Measurements from ENCODE around the gene TNPO2.
"Not testable (repeated sequence)": the region's sequence is repeated elsewhere in the genome, so short reads cannot be mapped to it uniquely, and the experiment has no call there.

Gene TNPO2

GRCh38 chr19:12736995-12737834, 13.5 kb upstream of the TNPO2 start, which contains the start of gene GET3:
Gene GET3, plus strand, starts transcription at chr19:12737497. Its CDS starts 9 bp downstream, at chr19:12737506.
- peak; percentile 96 to 97 for DNase-seq

DNA sequence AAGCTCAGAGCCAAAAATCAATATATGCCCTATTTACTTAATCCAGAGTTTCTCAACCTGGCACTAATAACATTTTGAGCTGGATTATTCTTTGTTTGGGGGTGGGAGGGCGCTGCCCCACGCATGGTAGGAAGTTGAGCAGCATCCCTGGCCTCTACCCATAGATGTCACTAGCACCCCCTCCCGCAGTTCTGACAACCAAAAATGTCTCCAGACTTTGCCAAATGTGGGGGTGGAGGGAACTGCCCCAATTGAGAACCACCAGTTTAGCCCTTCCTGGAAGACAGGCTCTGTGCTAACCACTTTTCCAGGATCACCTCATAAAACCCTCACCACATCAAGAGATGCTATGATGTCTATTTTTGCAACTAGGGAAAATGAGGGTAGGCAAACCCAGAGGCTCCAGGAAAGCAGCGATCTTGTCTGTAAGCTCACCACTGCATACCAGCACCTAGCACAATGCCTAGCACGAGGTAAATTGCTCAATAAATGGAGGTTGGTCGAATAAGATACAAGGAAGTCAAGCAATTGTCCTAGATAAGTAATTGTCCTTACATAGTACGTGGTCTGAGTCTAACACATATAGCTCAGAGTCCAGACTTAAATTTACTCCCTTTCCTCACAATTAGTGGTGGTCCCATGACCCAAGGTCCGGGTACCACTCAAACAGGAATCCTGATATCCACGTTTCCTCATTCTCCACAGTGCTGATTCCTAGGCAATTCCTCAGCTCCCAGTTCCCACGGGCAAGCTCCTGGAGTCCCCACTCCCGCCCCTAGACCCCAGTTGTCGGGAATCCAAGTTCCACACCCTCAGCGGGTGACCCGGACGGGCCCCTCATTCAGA, 9.9 kb upstream of the TNPO2 start:
- DNase-seq: peak; percentile 76 to 78

- no peak for DNase-seq
Measured at GRCh38 chr19:12731337-12731736, 7.6 kb upstream of the TNPO2 start.

- DNase-seq: peak; percentile 29 to 33
Measured at GRCh38 chr19:12730064-12730463, 6.3 kb upstream of the TNPO2 start.

DNA sequence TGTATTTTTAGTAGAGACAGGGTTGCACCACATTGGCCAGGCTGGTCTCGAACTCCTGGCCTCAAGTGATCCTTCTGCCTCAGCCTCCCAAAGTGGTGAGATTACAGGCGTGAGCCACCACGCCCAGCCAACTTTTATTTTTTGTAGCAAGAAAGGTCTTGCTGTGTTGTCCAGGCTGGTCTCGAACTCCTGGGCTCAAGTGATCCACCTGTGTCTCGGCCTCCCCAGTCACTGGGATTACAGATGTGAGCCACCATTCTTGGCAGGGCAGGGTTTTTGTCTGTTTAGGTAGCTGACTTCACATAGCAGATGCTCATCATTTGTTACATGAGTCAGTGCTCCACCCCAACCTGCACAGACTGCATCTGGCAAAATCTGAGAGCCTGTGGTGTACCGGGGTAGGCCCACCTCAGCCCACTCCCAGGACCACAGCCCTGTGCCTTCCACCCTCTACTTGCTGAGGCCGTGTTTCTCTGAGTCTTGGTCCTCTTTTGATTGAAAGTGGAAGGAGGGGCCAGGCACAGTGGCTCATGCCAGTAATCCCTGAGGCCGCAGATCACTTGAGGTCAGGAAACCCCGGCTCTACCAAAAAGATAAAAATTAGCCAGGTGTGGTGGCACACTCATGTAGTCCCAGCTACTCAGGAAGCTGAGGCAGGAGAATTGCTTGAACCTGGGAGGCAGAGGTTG, 4.2 kb upstream of the TNPO2 start:
- DNase-seq: no peak

DNA sequence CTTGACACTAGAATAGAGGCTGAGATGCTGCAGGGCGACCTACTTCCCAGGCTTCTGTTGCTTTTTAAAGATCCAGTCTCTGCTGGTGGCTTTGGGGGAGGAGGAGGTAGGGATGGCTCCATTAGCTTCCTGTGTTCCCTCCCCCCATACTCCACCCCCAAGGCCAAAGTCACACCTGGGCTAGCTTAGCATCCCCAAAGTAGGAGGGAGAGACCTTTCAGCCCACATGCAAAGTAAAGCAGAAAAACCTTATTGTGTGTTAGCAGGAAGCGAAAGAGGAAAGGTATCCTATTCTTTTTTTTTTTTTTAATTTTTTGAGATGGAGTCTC, 3.2 kb upstream of the TNPO2 start:
- DNase-seq: no peak

- DNase-seq: not testable (repeated sequence)
Measured at GRCh38 chr19:12725612-12726011, 1.9 kb upstream of the TNPO2 start.

DNA sequence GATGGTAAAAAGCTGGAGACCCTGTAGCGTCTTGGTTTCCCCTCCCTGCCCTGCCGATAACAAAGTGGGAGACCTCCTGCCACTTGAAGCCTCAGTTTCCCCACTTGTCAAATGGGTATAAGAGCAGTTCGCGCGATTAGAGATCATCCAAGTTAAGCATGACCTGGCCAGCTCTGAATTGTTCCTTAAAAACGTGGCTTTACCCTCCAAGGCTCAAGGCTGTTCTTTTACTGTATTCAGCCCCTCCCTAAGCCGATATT, 421 bp downstream of the TNPO2 start:
- DNase-seq: no peak

- DNase-seq: peak; percentile 98 to 99
Measured at GRCh38 chr19:12722566-12723380, 959 bp downstream of the TNPO2 start.

GRCh38 chr19:12721656-12722565, 1.8 kb downstream of the TNPO2 start:
- peak; percentile 22 to 50 for DNase-seq

DNA sequence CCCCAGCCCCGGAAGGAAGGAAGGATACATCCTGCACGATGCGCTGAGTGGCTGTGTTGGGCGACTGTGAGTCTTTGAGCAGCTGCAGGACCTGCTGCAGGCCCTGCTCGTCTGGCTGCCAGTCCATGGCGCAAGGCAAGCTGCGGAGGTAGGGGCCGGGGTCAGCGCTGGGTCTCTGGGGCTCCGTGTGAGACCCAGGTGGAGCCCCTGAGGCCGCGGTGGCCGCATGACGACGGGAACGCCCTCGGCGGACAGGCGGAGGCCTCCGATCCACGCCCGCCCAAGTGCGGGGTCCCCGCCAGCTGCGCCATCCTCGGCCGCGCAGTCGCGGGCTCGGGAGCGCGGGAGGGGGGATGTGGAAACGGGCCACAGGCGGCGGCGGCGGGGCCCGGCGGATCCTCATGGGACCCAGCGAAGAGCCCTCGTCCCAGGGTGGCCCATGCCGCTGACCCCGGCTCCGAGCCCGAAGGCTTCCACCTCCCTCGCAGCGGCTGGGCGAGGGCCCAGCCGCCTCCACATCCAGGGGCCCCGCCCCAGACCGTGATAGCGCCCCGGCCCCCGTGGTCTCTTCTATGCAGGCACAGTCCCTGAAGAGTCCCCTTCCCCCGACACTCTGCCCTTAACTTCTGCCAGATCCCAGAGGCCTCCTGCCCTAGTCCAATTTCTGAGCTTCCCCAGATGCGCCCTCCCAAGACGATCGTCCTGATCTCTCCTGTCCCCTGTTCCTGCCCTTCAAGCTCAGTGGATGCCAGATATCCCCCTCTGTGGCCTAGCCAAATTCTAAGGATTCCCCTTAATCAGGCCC, 2.7 kb downstream of the TNPO2 start:
- no peak for DNase-seq

DNA sequence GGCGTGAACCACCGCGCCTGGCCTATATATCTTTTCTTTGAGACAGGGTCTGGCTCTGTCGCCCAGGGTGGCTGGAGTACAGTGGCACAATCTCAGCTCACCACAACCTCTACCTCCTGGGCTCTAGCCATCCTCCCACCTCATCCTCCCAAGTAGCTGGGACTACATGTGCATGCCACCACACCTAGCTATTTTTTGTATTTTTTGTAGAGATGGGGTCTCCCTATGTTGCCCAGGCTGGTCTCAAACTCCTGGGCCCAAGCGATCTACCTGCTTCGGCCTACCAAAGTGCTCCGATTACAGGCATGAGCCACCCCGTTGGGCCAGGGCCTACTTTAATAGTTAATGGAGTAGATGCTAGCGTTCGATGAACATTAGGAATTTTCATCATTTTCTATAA, 3.4 kb downstream of the TNPO2 start:
- DNase-seq: no peak

- DNase-seq: no peak
Measured at GRCh38 chr19:12715929-12716328, 7.8 kb downstream of the TNPO2 start.

- DNase-seq: no peak
Measured at GRCh38 chr19:12715102-12715501, 8.6 kb downstream of the TNPO2 start.

DNA sequence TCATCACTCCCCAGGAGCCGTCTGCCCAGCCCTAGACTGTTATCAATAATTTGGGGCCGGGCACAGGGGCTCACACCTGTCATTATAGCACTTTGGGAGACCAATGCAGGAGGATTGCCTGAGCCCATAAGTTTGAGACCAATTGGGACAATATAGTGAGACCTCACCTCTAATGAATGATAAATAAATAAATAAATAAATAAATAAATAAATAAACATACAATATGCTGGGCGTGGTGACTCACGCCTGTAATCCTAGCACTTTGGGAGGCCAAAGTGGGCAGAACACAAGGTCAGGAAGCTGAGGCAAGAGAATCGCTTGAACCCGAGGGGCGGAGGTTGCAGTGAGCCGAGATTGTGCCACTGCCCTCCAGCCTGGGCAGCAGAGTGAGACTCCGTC, 10.4 kb downstream of the TNPO2 start:
- not testable (repeated sequence) for DNase-seq

GRCh38 chr19:12712077-12712476, 11.7 kb downstream of the TNPO2 start:
- DNase-seq: not testable (repeated sequence)

GRCh38 chr19:12711187-12711586, 12.5 kb downstream of the TNPO2 start:
- no peak for DNase-seq

- DNase-seq: no peak
Measured at GRCh38 chr19:12708641-12709040, 15.1 kb downstream of the TNPO2 start.

DNA sequence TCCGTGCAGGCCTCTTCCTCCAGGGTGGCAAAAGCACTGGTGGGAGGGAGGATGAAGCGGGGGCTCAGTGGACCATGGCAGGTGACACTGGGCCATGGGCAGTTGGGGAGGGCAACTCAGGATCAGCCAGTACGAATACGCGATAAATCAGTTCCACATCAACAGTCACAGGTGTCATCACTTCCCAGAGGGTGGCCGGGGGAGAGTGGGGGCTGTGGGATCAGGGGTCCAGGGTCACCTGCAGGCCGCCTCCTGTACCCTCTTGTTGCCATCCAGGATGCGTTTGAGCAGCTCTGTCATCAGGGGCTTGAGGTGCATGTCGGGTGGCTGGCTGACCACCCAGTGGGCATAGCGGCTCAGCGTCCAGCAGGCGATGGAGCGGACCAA, 17.4 kb downstream of the TNPO2 start:
- DNase-seq: no peak

GRCh38 chr19:12705654-12706331, 17.9 kb downstream of the TNPO2 start:
- no peak for DNase-seq
